ENCODE results near the gene PAIP2B.
"Not testable (repeated sequence)": the region's sequence is repeated elsewhere in the genome, so short reads cannot be mapped to it uniquely, and the experiment has no call there.

Gene PAIP2B

GRCh38 chr2:71216501-71216900, 10.4 kb downstream of the PAIP2B start:
- no peak for DNase-seq

DNA sequence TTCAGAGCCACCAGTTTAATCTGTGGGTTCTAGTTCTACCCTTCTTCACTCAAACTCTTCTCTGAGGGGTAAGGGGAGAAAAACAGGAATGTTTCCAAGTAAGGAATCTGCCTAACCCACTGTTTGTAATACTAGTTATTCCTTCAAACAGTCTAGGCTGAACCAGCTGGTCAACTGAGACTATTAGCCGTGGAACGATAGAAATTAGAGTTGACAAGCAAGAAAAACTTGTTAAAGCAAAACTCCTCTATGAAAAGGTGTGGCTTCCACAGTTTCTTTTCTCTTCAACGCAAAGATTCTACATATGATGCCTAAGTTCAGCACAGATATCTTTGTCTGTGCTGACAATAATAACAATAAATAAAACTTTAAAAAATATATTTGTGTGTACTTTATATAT, 11.5 kb downstream of the PAIP2B start:
- DNase-seq, result no peak

- no peak for DNase-seq
These were observed 14.6 kb downstream of the PAIP2B start for GRCh38 chr2:71212336-71212735.

DNA sequence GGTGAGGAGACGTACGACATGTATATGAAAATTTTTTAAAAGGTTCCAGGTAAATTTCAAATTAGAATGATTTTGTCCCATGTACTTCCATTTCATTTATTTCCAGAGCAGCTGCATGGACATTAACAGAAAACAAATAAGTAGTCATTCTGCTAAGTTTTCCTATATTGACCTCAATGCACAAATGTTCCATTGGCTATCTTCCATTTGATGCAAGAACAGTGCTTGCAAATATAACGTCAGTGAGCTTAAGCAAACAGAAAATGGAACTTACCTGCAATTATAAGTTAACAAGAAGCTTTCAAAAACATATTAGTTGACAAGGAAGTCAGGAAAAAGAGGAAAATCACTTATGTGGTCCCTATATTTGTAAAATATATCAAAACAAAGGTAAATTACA, 16.6 kb downstream of the PAIP2B start:
- no peak for DNase-seq

DNA sequence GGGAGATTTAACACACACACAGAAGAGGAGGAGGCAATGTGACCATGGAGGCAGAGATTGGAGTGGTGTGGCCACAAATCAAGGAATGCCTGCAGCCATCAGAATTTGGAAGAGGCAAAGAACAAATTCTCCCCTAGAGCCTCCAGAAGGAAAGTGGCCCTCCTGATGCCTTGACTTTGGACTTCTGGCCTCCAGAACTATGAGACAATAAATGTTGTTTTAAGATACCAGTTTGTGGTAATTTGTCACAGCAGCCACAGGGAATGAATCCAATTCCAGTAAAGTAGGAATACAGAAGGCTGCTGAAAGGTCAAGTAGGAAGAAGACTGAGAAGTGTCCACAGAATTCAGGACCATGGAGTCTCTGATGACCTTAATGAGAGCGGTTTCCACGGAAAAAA, 18.1 kb downstream of the PAIP2B start:
- no peak for DNase-seq

GRCh38 chr2:71207601-71208000, 19.3 kb downstream of the PAIP2B start:
- no peak for DNase-seq

DNA sequence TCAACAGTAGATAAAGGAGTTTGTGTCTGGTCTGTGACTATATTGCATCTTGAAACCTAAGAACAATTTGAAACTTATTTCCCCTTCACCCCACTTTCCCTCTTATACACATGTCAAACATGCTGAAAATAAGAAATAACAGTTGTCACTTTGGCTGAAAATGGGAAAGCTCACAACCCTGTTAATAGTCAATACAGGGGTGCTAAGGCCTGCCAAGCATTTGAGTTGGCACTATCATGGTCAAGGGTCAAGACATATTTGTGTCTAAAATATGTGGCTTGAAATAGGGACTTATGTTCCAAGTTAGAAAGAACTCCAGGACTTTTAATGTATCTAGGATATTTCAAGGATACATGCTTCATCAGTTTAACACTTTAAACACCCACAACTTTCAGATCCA, 20.6 kb downstream of the PAIP2B start:
- no peak for DNase-seq

DNA sequence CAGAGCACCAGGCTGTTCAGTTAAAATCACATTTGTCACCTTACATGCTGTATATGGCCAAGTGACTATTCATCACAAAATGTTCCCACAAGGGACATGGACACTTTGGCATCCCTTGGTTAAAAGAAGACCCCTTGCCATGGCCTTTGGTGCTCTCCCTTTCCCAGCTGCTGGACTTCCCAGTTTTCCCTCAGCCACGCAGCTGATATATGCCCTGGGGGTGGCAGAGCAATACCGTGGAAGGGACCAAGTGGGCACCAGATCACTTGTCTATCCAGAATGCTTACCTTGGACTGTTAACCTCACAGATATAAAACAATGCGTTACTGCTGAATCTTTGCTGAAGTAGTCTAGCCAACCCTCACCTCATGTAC, 35.3 kb downstream of the PAIP2B start:
- DNase-seq, result no peak

DNA sequence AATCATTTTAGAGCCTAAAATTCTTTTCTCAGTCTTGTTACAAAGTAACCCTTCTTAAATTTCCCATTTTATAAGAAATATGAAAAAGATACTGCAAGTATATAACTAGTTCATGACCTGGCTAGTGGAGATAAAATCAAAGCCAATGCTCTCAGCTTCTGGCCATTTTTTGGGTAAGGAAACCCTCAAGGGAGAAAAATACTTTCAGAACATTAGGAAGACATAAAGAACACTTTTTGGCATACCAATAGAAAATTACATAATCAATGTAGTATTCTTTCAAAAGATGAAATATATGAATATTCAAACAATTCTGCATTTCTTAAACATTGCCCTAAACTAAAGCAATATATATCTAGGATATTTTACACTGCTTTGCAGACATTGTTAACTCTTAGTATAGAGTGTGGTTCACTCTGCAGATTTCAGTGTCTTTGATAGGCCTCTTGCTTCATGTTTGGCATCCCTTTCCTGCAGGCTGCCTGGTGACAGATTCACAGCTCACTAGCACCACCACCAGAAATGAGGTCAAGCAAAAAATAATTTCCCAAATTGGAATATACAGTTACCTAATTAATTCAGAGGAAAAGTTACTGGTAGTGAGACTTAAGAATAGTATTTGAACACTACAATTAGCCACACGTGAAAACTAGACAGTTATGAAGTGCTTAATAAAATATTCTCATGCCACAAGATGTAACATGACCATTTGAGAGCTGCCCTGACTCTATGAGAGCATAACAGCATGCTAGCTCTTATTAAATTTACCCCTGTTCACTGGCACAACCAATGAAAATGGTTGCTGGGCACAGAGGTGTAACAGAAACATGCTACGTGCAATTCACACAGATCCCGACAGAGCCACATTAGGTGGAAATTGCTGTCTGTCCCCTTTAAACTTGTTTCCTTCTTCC, 36.0 kb downstream of the PAIP2B start:
- peak in 1 of 14 donors; percentile 50 for DNase-seq

GRCh38 chr2:71187589-71187988, 39.3 kb downstream of the PAIP2B start:
- DNase-seq, result no peak

GRCh38 chr2:71186973-71187372, 39.9 kb downstream of the PAIP2B start:
- no peak for DNase-seq

GRCh38 chr2:71183306-71184115, 43.4 kb downstream of the PAIP2B start:
- DNase-seq, result not testable (repeated sequence)

- no peak for DNase-seq
These were observed 45.6 kb downstream of the PAIP2B start for GRCh38 chr2:71181316-71181715.

DNA sequence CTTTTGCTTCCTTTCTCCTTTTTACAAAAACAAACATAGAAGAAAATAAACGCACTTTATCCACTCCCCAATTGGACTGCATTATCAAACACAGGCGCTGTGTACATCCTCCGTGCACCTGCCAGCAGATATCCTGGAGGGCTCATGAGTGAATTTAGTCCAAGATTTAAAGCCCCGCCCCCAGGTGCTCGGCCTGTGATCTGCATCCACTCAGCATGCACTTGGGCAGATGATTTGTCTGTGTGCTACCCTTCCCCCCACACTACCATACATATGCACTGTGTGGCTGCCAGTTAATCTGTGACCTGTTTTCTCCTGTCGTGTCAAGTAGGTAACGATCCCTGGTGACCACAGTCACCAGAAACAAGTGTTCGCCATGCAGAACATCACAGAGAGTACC, 48.1 kb downstream of the PAIP2B start:
- DNase-seq, result peak in 1 of 14 donors; percentile 62

DNA sequence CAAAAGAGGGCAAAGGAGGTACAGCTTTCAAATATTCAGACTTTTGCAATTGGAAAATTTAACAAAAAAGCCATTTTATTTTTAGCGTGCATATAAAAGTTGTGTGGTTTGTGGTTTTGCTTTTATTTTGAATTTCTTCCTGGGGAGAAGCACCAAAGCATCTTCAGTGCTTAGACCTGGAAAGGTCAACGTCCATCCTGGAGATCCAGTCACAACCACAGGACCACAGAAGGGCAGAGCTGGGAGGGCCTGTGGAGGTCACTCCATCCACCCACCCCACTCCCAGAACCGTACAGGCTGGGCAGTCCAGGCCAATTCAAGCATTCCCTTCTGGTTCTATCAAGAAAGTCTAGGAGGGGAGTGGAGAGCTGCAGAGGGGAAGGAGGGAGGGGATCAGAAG, 52.7 kb downstream of the PAIP2B start:
- no peak for DNase-seq

DNA sequence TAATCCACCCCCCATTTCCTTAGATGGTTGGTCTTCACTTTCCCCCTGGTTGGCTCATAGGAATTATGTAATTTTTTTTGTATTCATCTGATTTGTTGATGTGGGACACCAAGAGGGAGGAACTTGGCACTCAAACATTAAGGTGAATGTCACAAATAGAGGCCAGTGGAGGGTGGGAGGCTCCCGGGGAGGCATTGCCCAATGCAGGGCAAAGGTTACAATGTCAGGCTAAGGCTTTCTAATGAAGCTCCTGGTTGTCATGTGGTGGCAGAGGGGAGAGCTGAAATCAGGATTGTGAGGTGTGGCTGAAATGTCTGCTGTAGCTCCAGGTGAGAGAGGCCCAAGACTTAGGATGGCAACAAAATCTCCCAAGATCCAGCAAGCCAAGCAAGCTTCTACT, 53.8 kb downstream of the PAIP2B start:
- no peak for DNase-seq

DNA sequence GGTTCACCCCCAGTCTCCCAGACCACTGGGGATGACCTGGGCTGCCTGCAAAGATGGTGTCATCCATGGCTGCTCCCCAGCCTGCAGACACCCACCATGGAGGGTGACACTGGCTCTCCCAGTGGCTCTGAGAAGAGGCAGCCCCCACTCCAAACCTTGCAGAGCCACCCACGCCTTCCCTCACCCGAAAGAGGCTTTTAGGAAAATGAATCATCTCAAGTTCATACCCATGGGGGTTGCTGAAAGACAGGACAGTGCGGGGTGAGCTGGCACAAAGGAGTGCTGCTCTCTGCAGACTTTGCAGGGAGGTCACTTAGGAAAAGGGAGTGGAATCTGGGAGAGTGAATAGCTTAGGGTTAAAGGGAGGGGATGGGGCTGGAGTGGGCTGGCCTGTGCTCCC, 60.1 kb downstream of the PAIP2B start:
- DNase-seq, result no peak

- peak in 7 of 14 donors; percentile 5 to 61 (median 16) for DNase-seq
These were observed 69.6 kb downstream of the PAIP2B start for GRCh38 chr2:71157124-71157793.

DNA sequence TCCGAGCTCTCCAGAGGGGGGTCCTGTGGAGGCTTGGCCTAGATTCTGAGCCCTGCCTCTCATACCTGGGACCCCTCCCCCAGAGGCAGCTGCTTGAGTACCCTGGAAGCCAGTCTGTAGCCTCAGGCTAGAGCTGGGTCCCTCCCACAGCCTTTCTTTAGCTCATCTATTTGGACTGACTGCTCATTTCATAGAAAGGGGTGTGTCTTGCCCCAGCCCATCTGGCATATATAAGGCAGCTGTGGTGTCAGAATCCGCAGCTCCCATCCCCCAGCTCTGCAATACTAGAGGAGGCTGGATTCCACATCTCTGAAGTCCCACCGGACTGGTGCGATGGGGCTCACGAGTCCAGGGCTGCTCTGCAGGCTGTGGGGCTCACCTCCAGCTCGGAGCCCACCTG, 70.3 kb downstream of the PAIP2B start:
- DNase-seq, result no peak

- DNase-seq, result no peak
These were observed 71.1 kb downstream of the PAIP2B start for GRCh38 chr2:71155846-71156245.

DNA sequence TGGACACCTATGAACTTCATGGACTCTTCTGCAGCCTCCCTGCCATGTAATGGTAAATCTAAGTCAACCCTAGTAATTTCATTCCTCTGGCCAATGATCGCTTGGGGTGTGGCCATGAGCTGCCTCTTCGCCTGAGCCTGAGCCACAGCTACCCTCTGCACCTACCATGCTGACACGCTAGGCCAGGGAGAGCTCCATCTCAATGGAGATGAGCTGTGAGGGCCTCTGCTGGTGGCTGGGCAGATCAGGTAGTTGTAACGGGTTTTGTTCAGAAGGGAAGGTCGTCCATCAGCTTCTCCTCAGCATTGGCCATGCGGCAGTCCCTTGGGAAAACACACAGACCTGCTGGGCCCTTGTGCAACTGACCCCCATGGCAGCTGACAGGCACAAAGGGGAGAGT, 72.1 kb downstream of the PAIP2B start:
- no peak for DNase-seq

DNA sequence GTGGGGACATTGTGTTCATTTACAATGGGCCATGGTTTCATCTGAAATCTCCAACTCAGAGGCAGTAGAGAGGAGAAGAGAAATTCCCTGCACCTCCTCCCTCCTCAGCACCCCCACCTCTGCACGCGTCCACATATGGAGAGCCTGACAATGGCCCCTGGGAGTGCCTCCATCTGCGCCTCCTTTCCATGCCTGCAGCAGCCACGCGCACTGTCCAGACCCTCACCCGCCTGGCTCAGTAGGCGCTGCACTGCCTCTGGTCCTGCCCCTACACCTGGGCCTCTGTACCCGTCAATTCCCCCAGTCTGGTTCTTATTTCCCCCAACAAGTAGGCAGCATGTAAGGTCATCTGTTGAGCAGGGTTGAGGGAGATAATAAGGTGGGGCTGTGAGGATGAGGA, 72.6 kb downstream of the PAIP2B start:
- no peak for DNase-seq

GRCh38 chr2:71153585-71154224, 73.2 kb downstream of the PAIP2B start:
- no peak for DNase-seq
